ENCODE results near the gene ATP2A1. TPM values are rescaled to one million over a fixed set of nuclear protein-coding genes. Genes with fewer than 3 reads are reported as not detected.

Gene ATP2A1
- total and polyA plus RNA-seq, 2 of the 13 experiments (the other 11 are each of a cell fraction or from before 2014, with no cell fraction given), result 3.2 to 12.5 TPM

- TF ChIP-seq ZFP36L2 (CRISPR knock-in tag; IDR thresholded peaks at IDR 0.05), result peak; percentile 46; the same call in 1 of the 2 replicates
- TF ChIP-seq ZFY (CRISPR knock-in tag; IDR thresholded peaks at IDR 0.05), result peak; percentile 100
- TF ChIP-seq, protein P1, sequence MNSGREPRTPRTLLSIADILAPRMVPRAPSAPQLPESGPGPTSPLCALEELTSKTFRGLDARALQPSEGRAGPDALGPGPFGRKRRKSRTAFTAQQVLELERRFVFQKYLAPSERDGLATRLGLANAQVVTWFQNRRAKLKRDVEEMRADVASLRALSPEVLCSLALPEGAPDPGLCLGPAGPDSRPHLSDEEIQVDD (CRISPR knock-in tag; IDR thresholded peaks at IDR 0.05; ENCODE audit: borderline replicate concordance), result no peak
- TF ChIP-seq, protein P2, sequence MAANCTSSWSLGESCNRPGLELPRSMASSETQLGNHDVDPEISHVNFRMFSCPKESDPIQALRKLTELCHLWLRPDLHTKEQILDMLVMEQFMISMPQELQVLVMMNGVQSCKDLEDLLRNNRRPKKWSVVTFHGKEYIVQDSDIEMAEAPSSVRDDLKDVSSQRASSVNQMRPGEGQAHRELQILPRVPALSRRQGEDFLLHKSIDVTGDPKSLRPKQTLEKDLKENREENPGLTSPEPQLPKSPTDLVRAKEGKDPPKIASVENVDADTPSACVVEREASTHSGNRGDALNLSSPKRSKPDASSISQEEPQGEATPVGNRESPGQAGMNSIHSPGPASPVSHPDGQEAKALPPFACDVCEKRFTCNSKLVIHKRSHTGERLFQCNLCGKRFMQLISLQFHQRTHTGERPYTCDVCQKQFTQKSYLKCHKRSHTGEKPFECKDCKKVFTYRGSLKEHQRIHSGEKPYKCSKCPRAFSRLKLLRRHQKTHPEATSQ (CRISPR knock-in tag; IDR thresholded peaks at IDR 0.05; ENCODE audit: borderline replicate concordance), result no peak
- TF ChIP-seq POLR2A (IDR thresholded peaks at IDR 0.05; ENCODE audit: insufficient read depth in 1 of 2, low read depth in 2 of 2, low read length in 2 of 2), result peak; percentile 58 to 66; a peak in 3 of 4 replicates
- peak; percentile 94 for TF ChIP-seq ZNF883 (CRISPR knock-in tag; IDR thresholded peaks at IDR 0.05; ENCODE audit: not compliant biosample characterization)
- no peak for TF ChIP-seq STAT5B (CRISPR knock-in tag; IDR thresholded peaks at IDR 0.05)
- peak; percentile 79 for TF ChIP-seq FOXJ3 (CRISPR knock-in tag; IDR thresholded peaks at IDR 0.05; ENCODE audit: borderline replicate concordance)
- TF ChIP-seq ASH2L (IDR thresholded peaks at IDR 0.05; ENCODE audit: insufficient read length, low read depth, low read length), result peak; percentile 94
- TF ChIP-seq NPAS2 (CRISPR knock-in tag; IDR thresholded peaks at IDR 0.05; ENCODE audit: borderline replicate concordance), result no peak
- TF ChIP-seq, protein P3, sequence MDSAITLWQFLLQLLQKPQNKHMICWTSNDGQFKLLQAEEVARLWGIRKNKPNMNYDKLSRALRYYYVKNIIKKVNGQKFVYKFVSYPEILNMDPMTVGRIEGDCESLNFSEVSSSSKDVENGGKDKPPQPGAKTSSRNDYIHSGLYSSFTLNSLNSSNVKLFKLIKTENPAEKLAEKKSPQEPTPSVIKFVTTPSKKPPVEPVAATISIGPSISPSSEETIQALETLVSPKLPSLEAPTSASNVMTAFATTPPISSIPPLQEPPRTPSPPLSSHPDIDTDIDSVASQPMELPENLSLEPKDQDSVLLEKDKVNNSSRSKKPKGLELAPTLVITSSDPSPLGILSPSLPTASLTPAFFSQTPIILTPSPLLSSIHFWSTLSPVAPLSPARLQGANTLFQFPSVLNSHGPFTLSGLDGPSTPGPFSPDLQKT (CRISPR knock-in tag; IDR thresholded peaks at IDR 0.05; ENCODE audit: borderline replicate concordance), result peak; percentile 91; the same call in 1 of the 2 replicates
- peak; percentile 72 for TF ChIP-seq ARNTL (CRISPR knock-in tag; IDR thresholded peaks at IDR 0.05)
- TF ChIP-seq PHF21A (CRISPR knock-in tag; IDR thresholded peaks at IDR 0.05), result peak; percentile 65; the same call in 1 of the 2 replicates
- TF ChIP-seq ZNF333 (CRISPR knock-in tag; IDR thresholded peaks at IDR 0.05; ENCODE audit: borderline replicate concordance), result peak; percentile 93
- no peak for TF ChIP-seq PRDM15 (CRISPR knock-in tag; IDR thresholded peaks at IDR 0.05)
- no peak for TF ChIP-seq ATM (IDR thresholded peaks at IDR 0.05; ENCODE audit: borderline replicate concordance)
- peak; percentile 76; the same call in 1 of the 2 replicates for TF ChIP-seq NFRKB (IDR thresholded peaks at IDR 0.05)
- TF ChIP-seq NFE2L2 (IDR thresholded peaks at IDR 0.05; ENCODE audit: low read length), result no peak
- TF ChIP-seq RARA (CRISPR knock-in tag; IDR thresholded peaks at IDR 0.05), result peak; percentile 56
- TF ChIP-seq SSRP1 (CRISPR knock-in tag; IDR thresholded peaks at IDR 0.05), result peak; percentile 83; the same call in 1 of the 2 replicates
These were observed 32.0 kb upstream of the ATP2A1 start, which contains the start of gene TUFM (continued) for GRCh38 chr16:28846080-28846932.

Data from HepG2 (cell line).